Measurements from ENCODE around the gene PROCA1. TPM values are rescaled to one million over a fixed set of nuclear protein-coding genes. Genes with fewer than 3 reads are reported as not detected.

PROCA1 gene
- total RNA-seq, 4 donors from 2014 or later = 1.7 to 3.5 (median 3.1) TPM; not detected in 1

DNA sequence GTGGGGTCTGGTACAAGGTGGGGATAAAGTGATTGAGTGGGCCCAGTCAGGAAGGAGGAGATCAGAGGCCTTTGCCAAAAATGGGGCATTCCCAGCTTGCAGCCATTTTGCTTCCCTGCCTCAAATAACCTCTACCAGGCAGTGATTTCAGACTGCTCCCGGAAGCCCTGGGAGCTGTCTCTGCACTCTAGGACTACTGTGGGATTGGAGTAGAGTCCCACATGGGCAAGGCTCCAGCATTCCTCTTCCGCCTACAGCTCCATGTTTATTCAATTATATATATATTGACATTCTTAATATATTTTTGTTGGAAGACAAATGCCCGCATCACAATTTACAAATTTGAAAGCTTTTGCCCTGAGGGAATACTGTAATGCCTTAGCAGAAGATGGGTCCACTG is 36.2 kb downstream of the PROCA1 start:
- H3K4me1 ChIP-seq = no peaks in the 10 kb centered on the region
- peak in 1 of 3 donors; percentile 16 for DNase-seq
- no peaks in the 10 kb centered on the region for H3K9me3 ChIP-seq
- H3K27me3 ChIP-seq = no peaks in the 10 kb centered on the region
- no peak overlapping the region for H3K27ac ChIP-seq
- TF ChIP-seq CTCF (IDR thresholded peaks at IDR 0.05) (no peak), POLR2A (IDR thresholded peaks at IDR 0.05) (no peak)
- no peak overlapping the region for H3K4me3 ChIP-seq
- H3K36me3 ChIP-seq = peaks cover 0 to 99% (median 8%) of the 10 kb centered on the region in 3 donors

DNA sequence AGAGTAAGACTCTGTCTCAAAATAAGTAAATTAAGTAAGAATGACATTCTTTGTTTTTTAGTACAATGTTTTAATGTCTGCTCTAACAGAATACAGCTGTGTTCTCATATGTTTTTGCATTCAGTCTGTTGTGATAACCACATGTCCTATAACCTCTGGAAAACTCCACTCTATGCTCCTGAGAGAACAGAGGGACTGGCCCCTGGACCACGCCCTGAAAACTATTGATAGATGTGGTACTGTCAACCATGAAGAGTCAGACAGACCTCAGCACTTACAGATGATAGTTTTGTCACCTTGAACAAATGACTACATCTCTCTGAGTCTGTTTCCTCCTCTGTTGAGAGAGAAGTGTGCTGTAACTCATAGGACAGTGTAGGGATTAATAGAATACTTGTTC is 41.8 kb downstream of the PROCA1 start:
- Histone ChIP-seq H3K9me3 (no peaks in the 10 kb centered on the region), H3K4me1 (no peaks in the 10 kb centered on the region), H3K4me3 (no peak overlapping the region), H3K27me3 (no peaks in the 10 kb centered on the region), H3K27ac (no peak overlapping the region), H3K36me3 (peaks cover 0 to 66% (median 3%) of the 10 kb centered on the region in 3 donors)
- no peak for DNase-seq
- no peak for TF ChIP-seq POLR2A (IDR thresholded peaks at IDR 0.05)
- no peak for TF ChIP-seq CTCF (IDR thresholded peaks at IDR 0.05)

DNA sequence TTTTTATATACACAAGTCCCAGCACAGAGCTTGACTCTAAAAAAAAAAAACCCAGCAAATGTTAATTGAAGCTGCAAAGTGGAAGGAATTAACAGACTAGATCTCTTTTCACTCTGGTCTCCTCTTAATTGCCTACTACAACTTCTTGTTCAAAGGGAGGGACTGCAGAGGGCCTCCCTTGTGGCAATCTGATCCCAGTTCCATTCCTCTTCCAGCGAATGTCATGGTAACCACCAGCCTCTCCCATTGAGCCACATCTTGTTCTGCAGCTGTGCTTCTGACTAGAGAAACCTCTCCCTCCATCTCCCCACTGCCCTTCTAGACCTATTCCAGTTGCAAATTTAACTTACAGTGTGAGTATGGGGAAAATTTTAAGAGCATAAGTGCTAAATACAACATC is 43.8 kb downstream of the PROCA1 start:
- peaks cover 0 to 20% (median 2%) of the 10 kb centered on the region in 4 donors for H3K4me1 ChIP-seq
- TF ChIP-seq POLR2A (IDR thresholded peaks at IDR 0.05) = no peak
- TF ChIP-seq CTCF (IDR thresholded peaks at IDR 0.05) = no peak
- H3K4me3 ChIP-seq = no peak overlapping the region
- no peaks in the 10 kb centered on the region for H3K9me3 ChIP-seq
- H3K27ac ChIP-seq = no peak overlapping the region
- peak in 1 of 3 donors; percentile 3 for DNase-seq
- no peaks in the 10 kb centered on the region for H3K27me3 ChIP-seq
- peaks cover 0 to 45% (median 0%) of the 10 kb centered on the region in 3 donors for H3K36me3 ChIP-seq

DNA sequence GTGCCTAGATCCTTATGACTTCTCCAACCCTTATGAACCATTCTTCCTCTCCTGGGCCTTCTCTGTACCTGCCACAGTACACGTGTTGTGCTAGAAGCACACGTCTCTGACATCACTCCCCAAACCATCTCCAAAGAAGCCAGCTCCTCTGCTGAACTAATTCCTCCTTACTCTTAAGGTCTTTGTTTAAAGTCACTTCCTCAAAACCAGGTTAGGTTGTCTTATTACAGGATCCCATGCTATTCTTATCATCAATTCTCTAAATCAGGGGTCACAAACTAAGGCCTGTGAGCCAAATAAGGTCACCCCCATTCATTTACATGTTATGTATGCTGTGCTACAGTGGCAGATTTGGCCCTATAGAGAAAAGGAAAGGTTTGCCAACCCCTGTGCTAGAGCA is 45.7 kb downstream of the PROCA1 start:
- no peak overlapping the region for H3K4me3 ChIP-seq
- H3K36me3 ChIP-seq = peaks cover 0 to 26% (median 0%) of the 10 kb centered on the region in 3 donors
- no peaks in the 10 kb centered on the region for H3K27me3 ChIP-seq
- no peak for DNase-seq
- no peaks in the 10 kb centered on the region for H3K9me3 ChIP-seq
- no peak overlapping the region for H3K27ac ChIP-seq
- peaks cover 0 to 24% (median 5%) of the 10 kb centered on the region in 4 donors for H3K4me1 ChIP-seq
- TF ChIP-seq POLR2A (IDR thresholded peaks at IDR 0.05) (no peak), CTCF (IDR thresholded peaks at IDR 0.05) (no peak)

GRCh38 chr17:28663723-28664122 is 48.0 kb downstream of the PROCA1 start:
- H3K36me3 ChIP-seq = peaks cover 0 to 30% (median 0%) of the 10 kb centered on the region in 3 donors
- TF ChIP-seq POLR2A (IDR thresholded peaks at IDR 0.05) (no peak), CTCF (IDR thresholded peaks at IDR 0.05) (no peak)
- H3K4me3 ChIP-seq = no peak overlapping the region
- no peak for DNase-seq
- no peak overlapping the region for H3K27ac ChIP-seq
- peaks cover 0 to 33% (median 5%) of the 10 kb centered on the region in 4 donors for H3K4me1 ChIP-seq
- H3K9me3 ChIP-seq = no peaks in the 10 kb centered on the region
- no peaks in the 10 kb centered on the region for H3K27me3 ChIP-seq

- Histone ChIP-seq H3K4me3 (peak overlapping the region; percentile 58 to 88 (median 80)), H3K4me1 (peaks cover 0 to 33% (median 5%) of the 10 kb centered on the region in 4 donors), H3K27me3 (no peaks in the 10 kb centered on the region), H3K27ac (peak overlapping the region; percentile 90 to 98 (median 94)), H3K36me3 (peaks cover 0 to 39% (median 0%) of the 10 kb centered on the region in 3 donors), H3K9me3 (no peaks in the 10 kb centered on the region)
- no peak for DNase-seq
- TF ChIP-seq CTCF (IDR thresholded peaks at IDR 0.05) = no peak
- TF ChIP-seq POLR2A (IDR thresholded peaks at IDR 0.05) = no peak
Measured at GRCh38 chr17:28662527-28662829, 49.2 kb downstream of the PROCA1 start.
